MV-4-11 (cell line): ENCODE data around the gene ASZ1.

ENCODE experiments used
- DNase-seq: peaks from one replicate; lab custom pipeline; 2025; lab: John Stamatoyannopoulos, UW

The ASZ1 gene

GRCh38 chr7:117402109-117402508, 25.2 kb downstream of the ASZ1 start:
- no peak for DNase-seq

DNA sequence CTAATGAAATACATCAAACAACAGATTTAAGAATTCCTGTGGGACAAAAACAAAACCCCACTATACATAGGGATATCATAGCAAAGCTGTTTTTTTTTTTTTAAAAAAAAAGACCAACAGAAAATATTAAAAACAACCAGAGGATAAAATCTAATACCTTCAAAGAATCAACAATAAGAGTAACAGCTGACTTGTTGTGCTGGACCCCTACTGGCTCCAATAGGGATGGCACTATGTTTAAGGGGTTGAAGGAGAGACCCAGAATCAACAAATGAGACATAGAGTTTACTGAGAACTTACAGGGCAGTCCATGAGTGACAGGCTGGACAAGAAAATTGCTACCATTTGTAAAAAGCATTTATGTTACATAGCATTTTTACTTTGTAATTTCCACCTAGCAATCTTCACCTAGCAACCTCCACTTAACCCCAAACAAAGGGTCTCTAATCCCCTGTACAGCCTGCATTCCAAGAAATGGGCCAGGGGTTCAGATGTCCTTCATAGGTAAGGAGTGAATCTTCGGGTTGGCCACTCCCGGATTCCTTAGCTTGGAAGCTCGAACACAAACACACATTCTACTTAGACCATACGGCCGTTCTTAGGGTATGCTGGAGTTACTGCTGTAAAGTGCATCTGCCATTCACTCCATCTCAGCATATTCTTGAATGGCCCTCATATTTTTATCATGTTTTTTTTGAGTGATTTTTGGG, 25.8 kb downstream of the ASZ1 start:
- DNase-seq = no peak

DNA sequence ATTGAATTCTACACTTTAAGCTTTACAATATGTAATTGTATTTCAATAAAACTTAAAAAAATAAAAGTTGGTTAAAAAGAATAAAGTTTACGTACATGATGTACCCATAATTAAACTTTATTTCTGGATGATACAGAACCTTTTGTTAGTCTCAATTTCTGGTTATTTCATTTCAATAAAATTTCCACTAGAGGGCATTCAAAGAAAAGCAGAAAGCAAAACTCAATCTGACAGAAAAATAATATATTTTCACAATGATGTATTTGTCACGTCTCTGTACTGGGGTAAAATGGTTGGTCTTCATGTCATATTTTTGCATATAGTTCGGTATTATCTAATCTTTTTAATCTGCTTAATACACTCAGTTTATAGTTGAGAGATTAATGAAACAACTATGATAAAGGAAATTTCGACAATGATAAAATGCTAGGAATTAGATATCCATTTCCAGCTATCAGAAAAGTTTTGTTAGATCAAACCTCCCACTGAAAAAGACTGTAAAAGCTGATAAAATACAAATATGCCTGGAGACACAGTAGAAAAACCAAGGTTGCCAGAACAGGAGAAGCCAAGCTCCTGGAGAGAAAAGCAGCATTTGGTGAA, 27.4 kb downstream of the ASZ1 start:
- no peak for DNase-seq

GRCh38 chr7:117395743-117396142, 31.6 kb downstream of the ASZ1 start:
- no peak for DNase-seq

GRCh38 chr7:117393781-117394180, 33.5 kb downstream of the ASZ1 start:
- DNase-seq = no peak

- DNase-seq = no peak
Measured at GRCh38 chr7:117389871-117390270, 37.4 kb downstream of the ASZ1 start.

- no peak for DNase-seq
Measured at GRCh38 chr7:117386110-117386706, 41.1 kb downstream of the ASZ1 start.

DNA sequence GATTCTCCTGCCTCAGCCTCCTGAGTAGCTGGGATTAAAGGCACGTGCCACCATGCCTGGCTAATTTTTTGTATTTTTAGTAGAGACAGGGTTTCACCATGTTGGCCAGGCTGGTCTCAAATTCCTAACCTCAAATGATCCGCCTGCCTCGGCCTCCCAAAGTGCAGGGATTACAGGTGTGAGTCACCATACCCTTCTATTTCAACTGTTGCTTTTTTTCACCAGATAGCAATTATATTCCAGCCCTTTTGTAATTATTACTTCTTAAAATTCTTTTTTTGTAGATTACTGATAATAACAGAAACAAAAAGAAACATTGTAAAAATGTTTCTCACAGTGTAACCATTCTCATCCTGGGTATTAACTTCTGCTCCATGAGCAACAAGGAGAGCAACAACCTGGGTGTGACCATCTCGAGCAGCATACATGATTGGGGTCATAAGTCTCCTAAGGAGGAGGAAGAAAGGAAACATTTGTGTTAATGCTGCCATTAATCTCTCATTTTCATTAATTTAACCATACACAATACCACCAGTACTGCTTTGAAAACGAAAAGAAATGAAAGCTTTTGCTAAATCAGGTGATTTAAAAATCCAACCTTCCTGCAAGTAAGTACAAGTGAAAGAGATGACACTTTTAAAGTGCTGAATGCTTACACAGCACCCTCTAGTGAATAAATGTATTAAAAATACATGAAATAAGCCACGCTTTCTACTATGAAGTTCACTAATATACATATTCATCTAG, 41.8 kb downstream of the ASZ1 start:
- no peak for DNase-seq

- no peak for DNase-seq
Measured at GRCh38 chr7:117384688-117385362, 42.5 kb downstream of the ASZ1 start.

GRCh38 chr7:117383483-117384189, 43.7 kb downstream of the ASZ1 start:
- no peak for DNase-seq

DNA sequence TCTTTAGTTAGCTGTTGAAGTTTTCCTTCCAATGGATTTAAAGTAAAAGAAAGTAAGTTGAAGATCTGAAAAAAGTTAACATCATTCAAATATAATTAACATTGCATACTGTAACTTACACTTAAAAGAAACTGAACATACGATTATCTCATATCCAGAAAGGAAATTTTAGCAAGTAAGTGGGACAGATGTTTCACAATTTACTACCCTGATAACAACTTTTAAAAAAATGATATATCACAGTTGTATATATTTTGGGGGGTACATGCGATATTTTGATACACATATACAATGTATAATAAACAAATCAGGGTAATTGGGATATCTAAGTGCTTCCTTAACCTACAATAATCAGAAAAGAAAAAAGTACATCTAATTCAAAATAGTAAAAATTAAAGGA, 44.2 kb downstream of the ASZ1 start:
- no peak for DNase-seq

GRCh38 chr7:117381362-117381761, 45.9 kb downstream of the ASZ1 start:
- no peak for DNase-seq

- no peak for DNase-seq
Measured at GRCh38 chr7:117375380-117375779, 51.9 kb downstream of the ASZ1 start.

GRCh38 chr7:117372073-117372472, 55.2 kb downstream of the ASZ1 start:
- DNase-seq = no peak

- no peak for DNase-seq
Measured at GRCh38 chr7:117364339-117365080, 62.8 kb downstream of the ASZ1 start.

DNA sequence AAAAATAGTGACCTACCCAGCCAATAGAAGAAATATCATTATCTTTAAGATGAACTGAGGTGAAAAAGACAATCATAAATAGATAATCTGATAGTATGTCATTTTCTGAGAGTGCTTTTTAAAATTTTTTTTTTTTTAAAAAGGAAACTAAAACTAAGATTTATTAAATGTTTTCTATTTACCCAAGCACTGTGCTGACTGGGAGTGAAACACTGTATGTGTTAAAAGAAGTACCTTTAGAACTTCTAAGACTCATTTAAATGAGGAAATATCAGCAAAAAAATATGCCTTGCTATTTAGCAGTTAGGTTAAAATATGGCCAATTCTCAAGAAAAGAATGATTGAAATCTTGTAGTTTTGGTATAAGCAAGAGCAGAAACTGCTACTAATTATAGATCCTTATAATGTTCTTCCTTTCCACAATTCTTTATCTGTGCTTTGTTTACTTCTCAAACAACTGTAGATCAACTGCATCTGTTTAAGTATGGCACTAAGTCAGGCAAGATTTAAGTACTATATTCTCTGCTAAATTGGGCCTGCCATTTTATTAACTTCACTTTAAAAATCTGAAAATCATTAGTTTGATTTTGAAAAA, 64.9 kb downstream of the ASZ1 start:
- DNase-seq = no peak

DNA sequence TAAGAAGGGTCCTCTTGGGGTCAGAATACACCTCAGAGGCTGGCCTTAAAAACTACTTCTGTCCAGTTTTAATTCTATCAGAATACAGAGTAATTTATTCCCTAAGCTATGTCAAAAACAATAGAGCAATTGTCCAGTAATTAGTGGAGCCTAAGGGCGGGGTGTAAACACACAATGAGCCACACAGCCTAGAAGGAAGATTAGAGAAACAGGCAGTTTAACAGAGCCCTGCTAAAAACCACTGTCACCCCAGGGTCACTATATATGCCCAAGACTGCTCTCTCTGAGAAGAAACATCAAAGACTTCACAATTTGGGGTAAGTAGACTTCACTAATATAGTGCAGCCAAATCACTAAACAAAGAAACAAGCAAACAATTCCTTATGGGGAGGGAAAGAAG, 77.3 kb downstream of the ASZ1 start:
- DNase-seq = no peak

DNA sequence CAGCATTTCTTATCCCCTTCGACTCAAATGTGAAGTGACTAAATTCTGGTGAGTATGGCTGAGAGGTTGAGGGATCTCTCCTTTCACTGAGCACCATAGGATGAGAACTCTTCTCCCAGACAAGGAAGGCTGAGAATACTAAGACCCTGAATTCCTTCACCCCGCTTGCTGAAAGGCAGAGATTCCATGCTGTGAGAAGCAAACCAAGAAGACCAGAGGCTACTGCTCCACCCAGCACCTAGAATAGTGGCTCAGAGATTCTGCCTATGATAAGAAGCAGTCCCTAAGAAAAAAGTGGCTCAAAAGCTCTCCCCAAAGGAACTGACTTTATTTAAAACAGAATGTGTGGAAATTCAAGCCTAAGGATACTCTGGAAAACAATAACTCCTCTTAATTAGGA, 77.7 kb downstream of the ASZ1 start:
- DNase-seq = no peak

DNA sequence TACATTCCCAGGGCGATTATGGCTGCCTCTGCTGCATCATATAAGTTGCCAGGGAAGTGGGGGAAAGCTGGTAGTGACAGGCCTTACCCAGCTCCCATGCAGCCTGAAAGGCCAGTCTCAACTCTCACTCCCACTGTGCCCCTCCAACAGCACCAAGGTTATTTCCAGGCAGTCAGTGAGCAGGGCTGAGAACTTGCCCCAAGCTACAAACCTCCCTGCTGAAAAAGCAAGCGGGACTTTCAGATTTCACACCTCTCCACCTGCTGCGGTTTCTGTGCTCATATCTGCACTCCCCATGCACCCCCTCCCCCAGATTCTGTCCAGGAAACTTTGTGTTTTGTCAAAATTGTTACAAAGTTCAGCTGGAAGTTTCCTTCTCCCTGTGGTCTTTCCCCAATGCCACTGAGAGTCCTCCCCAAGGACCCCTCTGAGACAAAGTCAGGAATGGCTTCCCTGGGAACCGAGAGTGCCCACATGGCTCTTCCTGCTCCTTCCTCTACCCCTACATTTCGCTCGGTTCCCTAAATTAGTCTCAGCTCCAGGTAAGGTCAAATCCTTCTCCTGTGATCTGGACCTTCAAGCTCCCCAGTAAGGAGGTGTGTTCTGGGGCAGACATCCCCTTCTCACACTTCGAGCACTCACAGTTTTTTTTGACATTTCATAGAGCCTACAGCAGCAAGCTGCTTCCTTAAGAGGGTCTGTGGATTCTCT, 79.2 kb downstream of the ASZ1 start:
- no peak for DNase-seq

DNA sequence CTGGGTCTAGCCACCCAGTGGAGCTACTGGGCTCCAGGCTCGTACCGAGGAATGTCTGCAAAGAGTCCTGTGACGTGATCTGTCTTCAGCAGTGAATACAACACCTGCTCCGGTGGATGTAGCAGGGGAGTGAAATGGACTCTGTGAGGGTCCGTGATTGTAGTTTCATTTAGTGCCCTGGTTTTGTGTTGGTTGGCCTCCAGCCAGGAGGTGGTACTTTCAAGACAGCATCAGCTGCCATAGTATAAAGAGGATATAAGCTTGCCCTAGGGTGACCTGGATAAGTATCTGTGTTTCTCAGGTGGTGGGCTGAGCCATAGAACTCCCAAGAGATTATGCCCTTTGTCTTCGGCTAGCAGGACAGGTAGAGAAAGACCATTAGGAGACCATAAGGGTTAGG, 79.8 kb downstream of the ASZ1 start:
- no peak for DNase-seq
